ENCODE results near the gene PCDHGA5. TPM values are rescaled to one million over a fixed set of nuclear protein-coding genes. Genes with fewer than 3 reads are reported as not detected.

PCDHGA5 gene
- polyA plus RNA-seq, 3 donors, result not detected

GRCh38 chr5:141356133-141356532 lies 7.8 kb upstream of the PCDHGA5 start:
- no peak overlapping the region for H2AFZ ChIP-seq (ENCODE audit: insufficient read depth, low read depth, low read length, poor library complexity, severe bottlenecking)
- H3K27me3 ChIP-seq (ENCODE audit: control insufficient read depth in 2 of 2, insufficient read depth in 2 of 2, low read length in 2 of 2), result peaks cover 30 to 91% of the 10 kb centered on the region in 2 donors
- H3K4me2 ChIP-seq (replicated peaks; ENCODE audit: extremely low read depth, low read length, poor library complexity, severe bottlenecking), result no peak overlapping the region
- no peak overlapping the region for H3K9ac ChIP-seq (ENCODE audit: insufficient read depth, low read length, poor library complexity, severe bottlenecking)
- no peak overlapping the region for H3K27ac ChIP-seq (ENCODE audit: low read depth in 1 of 2, low read length in 2 of 2)
- Mint-ChIP-seq H3K9me3 (peaks cover 39 to 80% (median 62%) of the 10 kb centered on the region in 7 donors), H3K27ac (no peak overlapping the region), H3K36me3 (peaks cover 10 to 12% of the 10 kb centered on the region in 2 donors), H3K4me1 (peaks cover 2% of the 10 kb centered on the region), H3K27me3 (ENCODE audit: low read depth in 3 of 3) (peaks cover 37 to 65% (median 59%) of the 10 kb centered on the region in 3 donors), H3K4me3 (no peak overlapping the region)
- H3K36me3 ChIP-seq (replicated peaks in 1 of 2; ENCODE audit: control insufficient read depth in 1 of 2, insufficient read depth in 2 of 2, low read length in 2 of 2), result no peaks in the 10 kb centered on the region
- no peak for TF ChIP-seq CTCF (IDR thresholded peaks at IDR 0.05)
- H3K4me3 ChIP-seq (replicated peaks in 1 of 3; ENCODE audit: low read depth in 2 of 3, low read length in 3 of 3), result no peak overlapping the region
- DNase-seq, result no peak
- no peaks in the 10 kb centered on the region for H3K4me1 ChIP-seq (ENCODE audit: control insufficient read depth in 1 of 2, insufficient read depth in 2 of 2, low read length in 2 of 2)
- H3K9me3 ChIP-seq (replicated peaks in 1 of 2; ENCODE audit: control insufficient read depth in 1 of 2, insufficient read depth in 1 of 2, low read length in 2 of 2), result peaks cover 54 to 75% of the 10 kb centered on the region in 2 donors
- no peaks in the 10 kb centered on the region for H3K79me2 ChIP-seq (ENCODE audit: insufficient read depth, low read length)
- intact Hi-C loops (cut with micrococcal nuclease), result no loop called here
- no peaks in the 10 kb centered on the region for H4K20me1 ChIP-seq (ENCODE audit: insufficient read depth, low read length)
- 64% methylated on average over 4 of the region's 5 CpGs for WGBS (ENCODE audit: insufficient coverage)

GRCh38 chr5:141356950-141357349 lies 7.0 kb upstream of the PCDHGA5 start:
- DNase-seq, result no peak
- WGBS (ENCODE audit: insufficient coverage), result 46% methylated on average over 19 of the region's 19 CpGs
- Histone ChIP-seq H4K20me1 (ENCODE audit: insufficient read depth, low read length) (no peaks in the 10 kb centered on the region), H3K9ac (ENCODE audit: insufficient read depth, low read length, poor library complexity, severe bottlenecking) (no peak overlapping the region), H3K79me2 (ENCODE audit: insufficient read depth, low read length) (no peaks in the 10 kb centered on the region), H3K36me3 (replicated peaks in 1 of 2; ENCODE audit: control insufficient read depth in 1 of 2, insufficient read depth in 2 of 2, low read length in 2 of 2) (no peaks in the 10 kb centered on the region), H3K27ac (ENCODE audit: low read depth in 1 of 2, low read length in 2 of 2) (no peak overlapping the region), H3K27me3 (ENCODE audit: control insufficient read depth in 2 of 2, insufficient read depth in 2 of 2, low read length in 2 of 2) (peaks cover 29 to 90% of the 10 kb centered on the region in 2 donors), H3K4me3 (replicated peaks in 1 of 3; ENCODE audit: low read depth in 2 of 3, low read length in 3 of 3) (no peak overlapping the region), H3K9me3 (replicated peaks in 1 of 2; ENCODE audit: control insufficient read depth in 1 of 2, insufficient read depth in 1 of 2, low read length in 2 of 2) (peaks cover 55 to 77% of the 10 kb centered on the region in 2 donors), H2AFZ (ENCODE audit: insufficient read depth, low read depth, low read length, poor library complexity, severe bottlenecking) (no peak overlapping the region), H3K4me2 (replicated peaks; ENCODE audit: extremely low read depth, low read length, poor library complexity, severe bottlenecking) (no peak overlapping the region), H3K4me1 (ENCODE audit: control insufficient read depth in 1 of 2, insufficient read depth in 2 of 2, low read length in 2 of 2) (no peaks in the 10 kb centered on the region)
- Mint-ChIP-seq H3K27me3 (ENCODE audit: low read depth in 3 of 3) (peaks cover 33 to 65% (median 58%) of the 10 kb centered on the region in 3 donors), H3K4me1 (peaks cover 2% of the 10 kb centered on the region), H3K4me3 (peak overlapping the region in 1 of 2 donors; percentile 39), H3K27ac (no peak overlapping the region), H3K9me3 (peaks cover 38 to 80% (median 62%) of the 10 kb centered on the region in 7 donors), H3K36me3 (peaks cover 12 to 15% of the 10 kb centered on the region in 2 donors)
- intact Hi-C loops (cut with micrococcal nuclease), result no loop called here
- no peak for TF ChIP-seq CTCF (IDR thresholded peaks at IDR 0.05)
